Mucosa of rectum (tissue), 2 donors: Measurements from ENCODE around the gene SLC2A5.

Experiments
- H3K27ac ChIP-seq, 2 donors: one replicate each; pipeline ENCODE4 v1.7.0; 2013; ENCODE audit warnings: inconsistent platforms in 2 of 2, low read depth in 2 of 2, low read length in 2 of 2
- H3K27me3 ChIP-seq, 2 donors: one replicate each; pipeline ENCODE4 v1.7.0; 2013; ENCODE audit warnings: low read length in 2 of 2; ENCODE audit not compliant: control insufficient read depth in 2 of 2, insufficient read depth in 2 of 2
- H3K36me3 ChIP-seq, 2 donors: one replicate each; pipeline ENCODE4 v1.7.0; 2013; ENCODE audit warnings: low read length in 2 of 2; ENCODE audit not compliant: control insufficient read depth in 2 of 2, insufficient read depth in 2 of 2
- H3K4me1 ChIP-seq, 2 donors: one replicate each; pipeline ENCODE4 v1.7.0; 2013; ENCODE audit warnings: low read length in 2 of 2, mild to moderate bottlenecking in 1 of 2; ENCODE audit not compliant: control insufficient read depth in 2 of 2, insufficient read depth in 2 of 2
- H3K4me3 ChIP-seq, 2 donors: one replicate each; pipeline ENCODE4 v1.7.0; 2013; ENCODE audit warnings: low read length in 2 of 2
- H3K9ac ChIP-seq, 2 donors: one replicate each; pipeline ENCODE4 v1.7.0; 2013; ENCODE audit warnings: low read length in 2 of 2, low read depth in 1 of 2, mild to moderate bottlenecking in 1 of 2
- H3K9me3 ChIP-seq, 2 donors: one replicate each; pipeline ENCODE4 v1.7.0; 2013; ENCODE audit warnings: low read length in 2 of 2; ENCODE audit not compliant: control insufficient read depth in 2 of 2
- donor health status: healthy.
- donor health status: Normal muscosa, but diverticular disease.

The SLC2A5 gene

GRCh38 chr1:8989821-8990220 lies 79.6 kb downstream of the SLC2A5 start:
- Histone ChIP-seq H3K9ac (no peak overlapping the region), H3K9me3 (no peaks in the 10 kb centered on the region), H3K4me3 (no peak overlapping the region), H3K36me3 (no peaks in the 10 kb centered on the region), H3K27ac (no peak overlapping the region), H3K4me1 (peaks cover 0 to 3% of the 10 kb centered on the region in 2 donors), H3K27me3 (no peaks in the 10 kb centered on the region)

DNA sequence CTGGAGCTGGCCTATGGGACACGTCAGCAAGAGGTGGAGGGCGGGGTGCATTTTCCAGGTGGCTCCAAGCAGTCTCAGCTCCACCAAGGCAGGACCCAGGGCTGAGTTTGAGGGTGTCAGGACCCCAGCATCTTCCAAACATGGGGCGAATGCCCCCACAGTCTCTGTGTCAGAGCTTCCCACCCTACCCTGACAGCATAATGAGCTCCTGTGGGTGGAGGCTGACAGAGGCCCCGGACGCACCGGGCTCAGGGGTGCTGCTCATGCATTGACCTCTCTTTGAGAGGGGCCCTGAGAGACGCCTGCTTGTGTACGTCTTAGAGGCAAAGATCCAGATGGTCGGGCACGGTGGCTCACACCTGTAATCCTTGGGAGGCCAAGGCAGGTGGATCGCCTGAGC lies 80.4 kb downstream of the SLC2A5 start:
- Histone ChIP-seq H3K36me3 (no peaks in the 10 kb centered on the region), H3K4me1 (peaks cover 0 to 3% of the 10 kb centered on the region in 2 donors), H3K9me3 (no peaks in the 10 kb centered on the region), H3K9ac (no peak overlapping the region), H3K27me3 (no peaks in the 10 kb centered on the region), H3K4me3 (no peak overlapping the region), H3K27ac (no peak overlapping the region)

DNA sequence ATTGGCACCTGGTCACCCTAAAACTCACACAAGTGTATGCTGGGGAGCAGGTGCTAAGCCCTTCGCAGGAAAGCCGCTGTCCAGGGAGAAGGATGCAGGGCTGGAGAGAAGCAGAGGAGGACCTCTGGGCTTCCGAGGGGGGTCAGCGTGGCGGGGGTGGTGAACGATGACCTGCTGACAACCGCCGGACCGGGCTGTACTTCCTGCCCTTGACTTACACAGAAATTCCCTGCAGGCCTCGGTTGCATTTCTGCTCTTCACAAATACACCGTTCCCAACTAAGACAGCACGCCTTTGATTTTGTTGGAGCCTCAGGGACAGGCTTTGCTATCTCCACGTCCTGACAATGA lies 80.8 kb downstream of the SLC2A5 start:
- Histone ChIP-seq H3K9me3 (no peaks in the 10 kb centered on the region), H3K9ac (no peak overlapping the region), H3K4me1 (peaks cover 0 to 3% of the 10 kb centered on the region in 2 donors), H3K4me3 (no peak overlapping the region), H3K36me3 (no peaks in the 10 kb centered on the region), H3K27me3 (no peaks in the 10 kb centered on the region), H3K27ac (no peak overlapping the region)

DNA sequence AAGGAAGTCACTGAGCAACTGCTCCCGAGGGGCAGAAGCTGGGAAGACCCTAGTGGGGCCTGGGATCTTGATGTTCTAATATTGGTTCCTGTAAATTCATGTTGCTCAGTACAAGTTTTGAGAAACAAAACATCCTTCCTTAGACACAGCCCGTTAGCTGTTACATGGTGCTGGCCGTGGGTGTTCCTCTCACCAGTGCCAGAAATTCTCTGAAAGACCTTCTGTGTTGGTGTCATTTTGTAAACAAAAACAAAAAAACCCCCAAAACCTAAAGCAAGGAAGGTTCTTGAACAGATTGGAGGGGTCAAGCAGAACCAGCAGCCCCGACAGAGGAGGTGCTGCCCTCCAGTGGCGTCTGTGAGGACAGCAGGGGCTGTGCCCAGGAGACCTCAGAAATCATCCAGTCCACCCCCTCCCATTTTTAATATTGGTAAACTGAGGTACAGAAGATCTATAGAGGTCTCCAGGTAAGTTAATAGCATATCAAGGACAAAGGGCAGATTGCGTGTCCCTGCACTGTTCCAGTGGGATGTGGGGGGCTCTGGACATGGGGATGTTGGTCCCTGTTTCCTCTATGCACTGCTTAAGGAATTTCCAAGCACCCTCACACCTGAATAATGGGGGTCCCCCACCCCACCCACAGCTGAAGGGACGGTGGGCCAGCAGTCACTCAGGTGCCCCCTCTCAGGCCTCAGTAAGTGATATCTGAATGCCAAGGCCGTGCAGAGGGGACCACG lies 81.4 kb downstream of the SLC2A5 start:
- no peaks in the 10 kb centered on the region for H3K9me3 ChIP-seq
- H3K36me3 ChIP-seq = no peaks in the 10 kb centered on the region
- H3K4me3 ChIP-seq = no peak overlapping the region
- no peaks in the 10 kb centered on the region for H3K27me3 ChIP-seq
- no peak overlapping the region for H3K27ac ChIP-seq
- no peak overlapping the region for H3K9ac ChIP-seq
- H3K4me1 ChIP-seq = peaks cover 0 to 3% of the 10 kb centered on the region in 2 donors

GRCh38 chr1:8986814-8987190 lies 82.6 kb downstream of the SLC2A5 start:
- no peak overlapping the region for H3K9ac ChIP-seq
- no peaks in the 10 kb centered on the region for H3K9me3 ChIP-seq
- H3K27ac ChIP-seq = no peak overlapping the region
- peaks cover 0 to 3% of the 10 kb centered on the region in 2 donors for H3K4me1 ChIP-seq
- H3K36me3 ChIP-seq = no peaks in the 10 kb centered on the region
- H3K27me3 ChIP-seq = no peaks in the 10 kb centered on the region
- no peak overlapping the region for H3K4me3 ChIP-seq

DNA sequence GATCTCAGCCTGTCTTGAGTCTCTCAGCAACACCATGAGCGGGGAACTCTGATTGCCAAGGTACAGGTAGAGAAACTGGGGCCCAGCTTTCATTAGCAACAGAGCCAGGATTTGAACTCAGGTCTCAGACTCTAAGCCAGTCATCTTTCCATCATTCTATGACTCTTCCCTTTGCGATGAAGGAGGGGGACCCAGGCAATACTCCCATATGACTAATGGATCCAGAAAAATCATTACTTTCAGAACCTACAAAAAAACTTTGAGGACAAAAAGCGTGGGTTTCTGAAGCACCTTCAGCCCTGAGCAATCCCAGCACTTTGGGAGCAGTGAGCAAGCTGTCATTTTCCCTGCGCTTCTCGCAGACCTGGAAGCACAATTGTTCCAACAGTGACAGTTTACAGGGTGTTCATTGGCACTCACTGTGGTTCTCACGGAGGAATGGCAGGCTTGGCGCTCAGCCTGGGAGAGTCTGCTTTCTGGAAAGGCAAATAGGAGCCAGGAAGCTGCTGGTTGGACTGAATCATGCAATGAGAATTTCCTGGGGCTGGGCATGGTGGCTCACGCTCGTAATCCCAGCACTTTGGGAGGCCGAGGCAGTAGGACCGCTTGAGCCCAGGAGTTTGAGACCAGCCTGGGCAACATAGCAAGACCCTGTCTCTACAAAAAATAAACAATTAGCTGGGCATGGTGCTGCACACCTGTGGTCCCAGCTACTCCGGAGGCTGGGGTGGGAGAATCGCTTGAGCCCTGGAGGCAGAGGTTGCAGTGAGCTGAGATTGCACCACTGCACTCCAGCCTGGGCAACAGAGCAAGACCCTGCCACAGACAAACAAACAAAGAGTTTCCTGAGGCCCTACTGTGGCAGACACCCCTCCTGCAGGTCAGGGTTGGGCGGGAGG lies 83.3 kb downstream of the SLC2A5 start:
- no peak overlapping the region for H3K9ac ChIP-seq
- no peaks in the 10 kb centered on the region for H3K9me3 ChIP-seq
- H3K27ac ChIP-seq = peak overlapping the region in 1 of 2 donors; percentile 3
- no peaks in the 10 kb centered on the region for H3K27me3 ChIP-seq
- peaks cover 0 to 3% of the 10 kb centered on the region in 2 donors for H3K4me1 ChIP-seq
- no peaks in the 10 kb centered on the region for H3K36me3 ChIP-seq
- H3K4me3 ChIP-seq = no peak overlapping the region
